ENCODE results near the gene TMEM117. TPM values are rescaled to one million over a fixed set of nuclear protein-coding genes. Genes with fewer than 3 reads are reported as not detected.

Gene TMEM117
- total and polyA plus RNA-seq, 2 donors from 2014 or later = 5.9 to 6.0 TPM

DNA sequence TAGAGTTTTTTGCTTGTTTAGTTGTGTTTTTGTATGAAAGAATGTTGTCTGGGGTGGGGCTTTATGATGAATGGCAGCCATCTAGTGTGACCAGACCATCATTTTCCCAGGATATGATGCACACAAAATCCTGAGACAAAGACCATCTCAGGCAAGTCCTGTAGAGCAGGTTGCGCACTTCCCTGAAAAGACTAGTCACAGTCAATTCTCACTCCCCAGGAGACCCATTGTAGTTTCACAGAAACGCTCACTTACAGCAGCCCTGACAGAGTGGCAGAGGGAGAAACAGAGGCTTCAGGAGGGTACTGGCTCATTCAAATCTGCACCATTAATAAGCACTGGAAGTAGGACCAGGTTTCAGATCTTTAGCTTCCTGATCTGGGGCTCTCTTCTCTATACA lies 183.2 kb downstream of the TMEM117 start:
- Histone ChIP-seq H3K4me3 (ENCODE audit: low read length in 3 of 3) (no peak overlapping the region), H3K9ac (ENCODE audit: low read length in 3 of 3) (no peak overlapping the region), H3K9me3 (ENCODE audit: control insufficient read depth in 2 of 3, insufficient read depth in 1 of 3, low read length in 3 of 3) (no peaks in the 10 kb centered on the region), H3K27me3 (ENCODE audit: control insufficient read depth, insufficient read depth, low read length) (no peaks in the 10 kb centered on the region), H3K27ac (ENCODE audit: low read depth in 2 of 2, low read length in 2 of 2) (no peak overlapping the region), H3K36me3 (ENCODE audit: control insufficient read depth in 2 of 3, insufficient read depth in 3 of 3, low read length in 3 of 3) (no peaks in the 10 kb centered on the region), H3K4me1 (ENCODE audit: control insufficient read depth in 2 of 3, insufficient read depth in 2 of 3, low read depth in 1 of 3, low read length in 3 of 3) (no peaks in the 10 kb centered on the region)
- intact Hi-C loops (cut with DNase I) = no loop called here
- no peak for DNase-seq
- TF ChIP-seq, protein P1, sequence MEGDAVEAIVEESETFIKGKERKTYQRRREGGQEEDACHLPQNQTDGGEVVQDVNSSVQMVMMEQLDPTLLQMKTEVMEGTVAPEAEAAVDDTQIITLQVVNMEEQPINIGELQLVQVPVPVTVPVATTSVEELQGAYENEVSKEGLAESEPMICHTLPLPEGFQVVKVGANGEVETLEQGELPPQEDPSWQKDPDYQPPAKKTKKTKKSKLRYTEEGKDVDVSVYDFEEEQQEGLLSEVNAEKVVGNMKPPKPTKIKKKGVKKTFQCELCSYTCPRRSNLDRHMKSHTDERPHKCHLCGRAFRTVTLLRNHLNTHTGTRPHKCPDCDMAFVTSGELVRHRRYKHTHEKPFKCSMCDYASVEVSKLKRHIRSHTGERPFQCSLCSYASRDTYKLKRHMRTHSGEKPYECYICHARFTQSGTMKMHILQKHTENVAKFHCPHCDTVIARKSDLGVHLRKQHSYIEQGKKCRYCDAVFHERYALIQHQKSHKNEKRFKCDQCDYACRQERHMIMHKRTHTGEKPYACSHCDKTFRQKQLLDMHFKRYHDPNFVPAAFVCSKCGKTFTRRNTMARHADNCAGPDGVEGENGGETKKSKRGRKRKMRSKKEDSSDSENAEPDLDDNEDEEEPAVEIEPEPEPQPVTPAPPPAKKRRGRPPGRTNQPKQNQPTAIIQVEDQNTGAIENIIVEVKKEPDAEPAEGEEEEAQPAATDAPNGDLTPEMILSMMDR (IDR thresholded peaks at IDR 0.05; ENCODE audit: borderline replicate concordance, extremely low read depth, insufficient read depth) = no peak
- no peak for FAIRE-seq

DNA sequence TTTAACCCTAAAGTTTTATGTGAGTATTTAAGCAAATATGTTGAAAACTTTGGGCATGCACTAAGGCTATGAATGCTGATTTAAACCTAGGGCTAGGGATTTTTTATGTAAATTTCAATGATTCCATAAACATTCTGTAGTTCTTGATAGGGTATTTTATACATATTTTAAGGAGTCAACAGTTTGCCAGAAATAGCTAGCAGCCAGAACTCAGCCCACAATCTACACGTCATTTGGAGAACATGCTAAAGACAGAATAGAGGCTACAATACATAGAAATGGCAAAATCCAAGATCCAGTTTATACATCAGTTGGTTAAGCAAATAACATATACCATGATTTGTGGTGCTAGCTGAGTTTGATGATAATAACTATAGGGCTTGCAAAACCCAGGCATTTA lies 184.7 kb downstream of the TMEM117 start:
- Histone ChIP-seq H3K27me3 (ENCODE audit: control insufficient read depth, insufficient read depth, low read length) (no peaks in the 10 kb centered on the region), H3K27ac (ENCODE audit: low read depth in 2 of 2, low read length in 2 of 2) (no peak overlapping the region), H3K9ac (ENCODE audit: low read length in 3 of 3) (no peak overlapping the region), H3K4me3 (ENCODE audit: low read length in 3 of 3) (no peak overlapping the region), H3K9me3 (ENCODE audit: control insufficient read depth in 2 of 3, insufficient read depth in 1 of 3, low read length in 3 of 3) (no peaks in the 10 kb centered on the region), H3K36me3 (ENCODE audit: control insufficient read depth in 2 of 3, insufficient read depth in 3 of 3, low read length in 3 of 3) (no peaks in the 10 kb centered on the region), H3K4me1 (ENCODE audit: control insufficient read depth in 2 of 3, insufficient read depth in 2 of 3, low read depth in 1 of 3, low read length in 3 of 3) (no peaks in the 10 kb centered on the region)
- TF ChIP-seq, protein P1 (IDR thresholded peaks at IDR 0.05; ENCODE audit: borderline replicate concordance, extremely low read depth, insufficient read depth) = no peak
- DNase-seq = no peak
- intact Hi-C loops (cut with DNase I) = no loop called here
- no peak for FAIRE-seq

DNA sequence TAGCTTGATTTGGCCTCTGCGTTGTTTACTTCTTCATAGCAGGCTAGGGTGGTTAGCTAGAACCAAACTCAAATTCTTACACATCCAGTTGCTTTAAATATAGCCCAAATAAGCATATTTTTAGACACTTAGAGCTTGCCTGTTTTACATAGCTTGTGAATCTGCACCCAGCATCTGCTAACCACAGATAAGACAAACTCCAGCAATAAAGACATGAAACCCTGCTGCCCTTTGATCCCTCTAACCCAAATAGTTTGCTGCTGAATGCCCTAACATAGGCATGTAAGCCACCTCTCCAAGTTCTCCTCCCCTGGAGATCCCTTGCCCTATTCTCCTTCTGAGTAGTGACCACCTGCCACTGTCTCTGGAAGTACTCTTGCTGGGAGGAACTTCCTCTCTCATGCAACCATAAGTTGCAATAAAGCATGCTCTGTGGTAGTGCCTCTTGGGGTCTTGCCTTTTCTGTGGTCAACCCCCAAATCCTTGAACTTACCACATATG lies 185.6 kb downstream of the TMEM117 start:
- no peaks in the 10 kb centered on the region for H3K9me3 ChIP-seq (ENCODE audit: control insufficient read depth in 2 of 3, insufficient read depth in 1 of 3, low read length in 3 of 3)
- H3K36me3 ChIP-seq (ENCODE audit: control insufficient read depth in 2 of 3, insufficient read depth in 3 of 3, low read length in 3 of 3) = no peaks in the 10 kb centered on the region
- DNase-seq (no peak), FAIRE-seq (no peak)
- TF ChIP-seq, protein P1 (IDR thresholded peaks at IDR 0.05; ENCODE audit: borderline replicate concordance, extremely low read depth, insufficient read depth) = no peak
- no peak overlapping the region for H3K27ac ChIP-seq (ENCODE audit: low read depth in 2 of 2, low read length in 2 of 2)
- no peak overlapping the region for H3K9ac ChIP-seq (ENCODE audit: low read length in 3 of 3)
- intact Hi-C loops (cut with DNase I) = no loop called here
- H3K4me3 ChIP-seq (ENCODE audit: low read length in 3 of 3) = no peak overlapping the region
- no peaks in the 10 kb centered on the region for H3K4me1 ChIP-seq (ENCODE audit: control insufficient read depth in 2 of 3, insufficient read depth in 2 of 3, low read depth in 1 of 3, low read length in 3 of 3)
- H3K27me3 ChIP-seq (ENCODE audit: control insufficient read depth, insufficient read depth, low read length) = no peaks in the 10 kb centered on the region

DNA sequence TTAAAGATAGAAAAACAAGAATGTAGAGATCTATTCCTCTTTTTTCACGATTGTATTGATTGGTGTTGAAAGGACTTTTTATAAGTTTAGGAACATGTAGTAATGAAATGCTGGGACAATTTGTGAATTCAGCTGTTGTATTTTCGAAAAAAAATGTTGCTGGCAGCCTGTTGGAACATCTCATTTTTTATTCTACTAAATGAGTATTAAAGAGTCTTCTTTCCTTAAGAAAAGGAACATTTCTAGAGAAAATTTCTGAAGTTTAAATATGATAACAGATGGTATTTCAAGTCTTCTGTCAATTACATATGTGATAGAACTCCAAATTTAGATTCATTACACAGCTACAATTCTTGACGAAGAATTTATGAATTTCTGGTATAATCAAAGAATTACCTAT lies 189.6 kb downstream of the TMEM117 start:
- no peaks in the 10 kb centered on the region for H3K27me3 ChIP-seq (ENCODE audit: control insufficient read depth, insufficient read depth, low read length)
- intact Hi-C loops (cut with DNase I) = no loop called here
- no peak overlapping the region for H3K4me3 ChIP-seq (ENCODE audit: low read length in 3 of 3)
- DNase-seq (no peak), FAIRE-seq (no peak)
- H3K9me3 ChIP-seq (ENCODE audit: control insufficient read depth in 2 of 3, insufficient read depth in 1 of 3, low read length in 3 of 3) = no peaks in the 10 kb centered on the region
- no peak overlapping the region for H3K27ac ChIP-seq (ENCODE audit: low read depth in 2 of 2, low read length in 2 of 2)
- H3K9ac ChIP-seq (ENCODE audit: low read length in 3 of 3) = no peak overlapping the region
- TF ChIP-seq, protein P1 (IDR thresholded peaks at IDR 0.05; ENCODE audit: borderline replicate concordance, extremely low read depth, insufficient read depth) = no peak
- no peaks in the 10 kb centered on the region for H3K4me1 ChIP-seq (ENCODE audit: control insufficient read depth in 2 of 3, insufficient read depth in 2 of 3, low read depth in 1 of 3, low read length in 3 of 3)
- H3K36me3 ChIP-seq (ENCODE audit: control insufficient read depth in 2 of 3, insufficient read depth in 3 of 3, low read length in 3 of 3) = no peaks in the 10 kb centered on the region

All from kidney (tissue), 14 donors.